ENCODE data around the gene RFPL2. TPM values are rescaled to one million over a fixed set of nuclear protein-coding genes. Genes with fewer than 3 reads are reported as not detected.
"Not testable (repeated sequence)": the region's sequence is repeated elsewhere in the genome, so short reads cannot be mapped to it uniquely, and the experiment has no call there.

The RFPL2 gene
- polyA plus RNA-seq, 3 donors, result 0.20 to 0.75 (median 0.35) TPM

- no peak for DNase-seq (ENCODE audit: extremely low read depth in 1 of 11, low read depth in 9 of 11, low spot score in 4 of 11)
Observed at GRCh38 chr22:32207971-32208480, 3.2 kb upstream of the RFPL2 start.

DNA sequence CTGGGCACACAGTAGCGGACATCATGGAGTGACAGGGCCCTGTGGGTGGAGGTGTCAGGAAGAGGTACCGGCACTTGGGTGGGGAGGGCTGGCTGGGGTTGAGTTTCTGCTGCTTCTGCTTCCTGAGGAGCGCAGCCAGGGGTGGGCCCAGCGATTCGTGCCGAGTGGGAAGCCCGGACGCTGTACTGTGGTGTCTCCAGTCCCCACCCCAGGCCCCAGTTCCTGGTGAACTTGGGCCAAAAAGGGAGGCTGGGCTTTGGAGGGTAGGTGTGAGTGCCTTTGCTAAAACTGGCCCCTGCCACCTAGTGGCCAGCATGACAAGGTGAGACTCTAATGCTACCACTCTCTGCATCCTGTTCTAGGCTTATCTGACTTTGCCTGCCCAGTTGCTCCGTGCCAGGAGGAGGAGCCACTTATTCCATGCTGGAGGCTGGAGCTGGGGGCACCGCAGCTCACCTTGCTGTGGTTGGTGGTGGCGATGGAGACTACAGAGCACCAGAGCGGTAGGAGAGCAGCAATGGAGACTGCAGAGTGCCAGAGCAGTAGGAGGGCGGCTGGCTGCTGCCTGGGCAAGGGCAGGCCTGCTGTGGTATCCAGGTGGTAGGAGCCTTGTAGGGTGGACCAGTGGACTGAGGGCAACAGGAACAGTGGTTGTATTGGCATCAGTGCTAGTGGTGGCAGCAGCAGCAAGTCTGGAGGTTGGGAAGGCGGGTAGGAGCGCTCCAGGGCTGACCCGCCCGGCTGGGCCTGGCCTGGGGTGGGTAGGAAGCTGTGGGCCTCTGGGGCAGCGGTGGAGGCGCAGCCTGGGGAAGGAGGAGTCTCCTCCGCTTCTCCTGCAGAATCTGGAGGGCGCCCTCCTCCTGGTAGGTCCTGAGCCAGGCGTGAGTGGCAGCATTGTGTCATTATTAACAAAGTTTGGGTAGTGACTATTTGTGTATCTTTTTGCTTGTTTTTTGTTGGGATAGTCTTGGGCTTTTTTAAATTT is 2.2 kb upstream of the RFPL2 start:
- no peak for DNase-seq (ENCODE audit: extremely low read depth in 1 of 11, low read depth in 9 of 11, low spot score in 4 of 11)

- no peak for DNase-seq (ENCODE audit: extremely low read depth in 1 of 11, low read depth in 9 of 11, low spot score in 4 of 11)
Observed at GRCh38 chr22:32205974-32206773, 1.3 kb upstream of the RFPL2 start.

- DNase-seq (ENCODE audit: extremely low read depth in 1 of 11, low read depth in 9 of 11, low spot score in 4 of 11), result no peak
Observed at GRCh38 chr22:32204040-32204855, 625 bp downstream of the RFPL2 start.

DNA sequence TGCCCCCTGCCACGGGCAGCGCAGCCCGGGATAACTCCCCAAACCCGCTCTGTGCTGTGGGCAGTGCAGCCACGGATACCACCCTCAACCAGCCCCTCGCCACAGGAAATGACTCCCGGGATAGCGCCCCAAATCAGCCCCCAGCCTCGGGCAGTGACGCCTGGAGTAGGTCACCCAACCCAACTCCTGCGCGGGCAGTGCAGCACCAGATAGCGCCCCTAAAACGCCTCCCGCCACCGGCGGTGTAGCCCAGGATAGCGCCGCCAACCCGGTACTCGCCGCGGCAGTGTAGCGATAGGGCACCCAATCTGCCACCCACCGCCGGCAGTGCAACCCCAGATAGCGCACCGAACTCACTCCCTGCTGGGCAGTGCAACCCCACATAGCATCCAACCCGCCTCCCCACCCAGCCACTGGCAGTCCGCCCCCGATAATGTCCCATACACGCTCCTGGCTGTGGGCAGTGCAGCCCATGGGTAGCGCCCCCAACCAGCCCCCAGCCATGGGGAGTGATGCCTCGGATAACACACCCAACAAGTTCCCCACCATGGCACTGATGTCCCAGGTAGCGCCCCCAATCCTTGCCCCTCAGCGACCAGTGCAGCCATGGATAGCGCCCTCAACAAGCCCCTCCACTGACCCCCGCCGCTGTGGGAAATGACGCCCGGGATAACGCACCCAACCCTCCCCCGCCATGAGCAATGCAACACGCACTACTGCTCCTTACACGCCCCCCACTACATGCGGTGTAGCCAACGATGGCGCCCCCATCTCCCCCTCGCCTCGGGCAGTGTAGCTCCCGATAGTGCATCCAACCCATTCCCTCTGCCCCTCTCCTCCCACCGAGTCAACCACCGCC is 1.5 kb downstream of the RFPL2 start:
- DNase-seq (ENCODE audit: extremely low read depth in 1 of 11, low read depth in 9 of 11, low spot score in 4 of 11), result no peak

DNA sequence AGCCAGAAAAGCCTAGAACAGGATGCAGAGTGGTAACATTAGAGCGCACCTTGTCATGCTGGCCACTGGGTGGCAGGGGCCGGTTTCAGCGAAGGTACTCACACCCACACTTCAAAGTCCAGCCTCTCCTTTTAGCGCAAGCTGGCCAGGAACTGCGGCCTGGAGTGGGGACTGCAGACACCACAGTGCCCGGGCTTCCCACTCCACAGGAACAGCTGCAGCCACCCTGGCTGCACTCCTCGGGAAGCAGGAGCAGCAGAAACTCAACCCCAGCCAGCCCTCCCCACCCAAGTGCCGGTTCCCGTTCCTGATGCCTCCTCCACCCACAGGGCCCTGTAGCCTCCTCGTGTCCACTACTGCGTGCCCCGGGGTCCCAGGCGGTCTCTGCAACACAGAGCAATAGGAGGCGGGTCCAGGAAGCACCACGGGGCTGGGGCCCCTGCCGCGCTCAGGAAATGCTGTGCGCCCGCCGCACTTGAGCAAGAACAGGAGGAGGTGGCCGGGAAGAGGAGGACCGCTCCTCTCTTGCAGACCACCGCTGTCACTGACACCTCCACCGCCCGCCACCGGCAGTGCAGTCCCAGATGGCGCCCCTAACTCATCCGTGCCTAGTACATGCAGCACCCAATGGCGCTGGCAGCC is 2.2 kb downstream of the RFPL2 start:
- peak in 9 of 11 donors; percentile 26 to 65 (median 54) for DNase-seq (ENCODE audit: extremely low read depth in 1 of 11, low read depth in 9 of 11, low spot score in 4 of 11)

GRCh38 chr22:32202161-32202538 is 2.7 kb downstream of the RFPL2 start:
- DNase-seq (ENCODE audit: extremely low read depth in 1 of 11, low read depth in 9 of 11, low spot score in 4 of 11), result no peak

- no peak for DNase-seq (ENCODE audit: extremely low read depth in 1 of 11, low read depth in 9 of 11, low spot score in 4 of 11)
Observed at GRCh38 chr22:32200752-32201151, 4.1 kb downstream of the RFPL2 start.

GRCh38 chr22:32199961-32200360 is 4.9 kb downstream of the RFPL2 start:
- DNase-seq (ENCODE audit: extremely low read depth in 1 of 11, low read depth in 9 of 11, low spot score in 4 of 11), result no peak

GRCh38 chr22:32199341-32199740 is 5.5 kb downstream of the RFPL2 start:
- no peak for DNase-seq (ENCODE audit: extremely low read depth in 1 of 11, low read depth in 9 of 11, low spot score in 4 of 11)

DNA sequence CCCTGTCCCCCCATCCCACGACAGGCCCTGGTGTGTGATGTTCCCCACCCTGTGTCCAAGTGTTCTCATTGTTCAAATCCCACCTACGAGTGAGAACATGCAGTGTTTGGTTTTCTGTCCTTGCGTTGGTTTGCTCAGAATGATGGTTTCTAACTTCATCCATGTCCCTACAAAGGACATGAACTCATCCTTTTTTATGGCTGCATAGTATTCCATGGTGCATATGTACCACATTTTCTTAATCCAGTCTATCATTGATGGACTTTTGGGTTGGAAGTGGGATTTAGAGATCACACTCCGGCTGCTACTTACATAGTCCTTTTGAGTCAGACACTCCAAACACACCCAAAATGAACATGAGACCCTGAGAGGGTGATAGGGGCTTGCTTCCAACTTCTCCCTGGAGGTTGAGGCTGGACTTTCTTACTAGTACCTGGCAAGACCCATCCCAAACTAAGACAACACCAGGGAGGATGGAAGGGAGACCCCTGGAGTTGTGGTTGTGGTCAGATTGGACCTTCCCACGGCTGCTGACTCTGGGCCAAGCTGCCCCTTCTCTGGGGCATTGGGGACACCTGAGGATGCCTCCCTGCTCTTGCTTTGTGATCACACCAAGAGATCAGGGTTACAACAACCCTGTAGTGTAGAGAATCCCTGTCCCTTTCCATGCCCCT is 7.2 kb downstream of the RFPL2 start:
- not testable (repeated sequence) for DNase-seq (ENCODE audit: extremely low read depth in 1 of 11, low read depth in 9 of 11, low spot score in 4 of 11)

GRCh38 chr22:32195900-32196299 is 9.0 kb downstream of the RFPL2 start:
- not testable (repeated sequence) for DNase-seq (ENCODE audit: extremely low read depth in 1 of 11, low read depth in 9 of 11, low spot score in 4 of 11)

DNA sequence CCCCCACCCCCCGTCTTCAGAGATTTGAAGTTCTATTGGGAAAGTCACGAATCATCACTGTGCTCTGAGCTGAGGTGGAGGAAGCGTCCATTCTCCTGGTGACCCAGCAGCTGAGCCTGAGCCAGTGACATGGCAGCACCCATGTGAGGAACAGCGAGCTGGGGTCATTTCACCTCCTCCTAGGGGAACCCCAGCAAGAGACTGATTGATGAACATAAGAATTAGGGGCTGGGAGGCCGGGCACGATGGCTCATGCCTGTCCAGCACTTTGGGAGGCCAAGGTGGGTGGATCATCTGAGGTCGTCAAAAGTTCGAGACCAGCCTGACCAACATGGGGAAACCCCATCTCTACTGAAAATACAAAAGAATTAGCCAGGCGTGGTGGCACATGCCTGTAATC is 11.5 kb downstream of the RFPL2 start:
- DNase-seq (ENCODE audit: extremely low read depth in 1 of 11, low read depth in 9 of 11, low spot score in 4 of 11), result not testable (repeated sequence)

- not testable (repeated sequence) for DNase-seq (ENCODE audit: extremely low read depth in 1 of 11, low read depth in 9 of 11, low spot score in 4 of 11)
Observed at GRCh38 chr22:32191021-32191420, 13.9 kb downstream of the RFPL2 start.

DNA sequence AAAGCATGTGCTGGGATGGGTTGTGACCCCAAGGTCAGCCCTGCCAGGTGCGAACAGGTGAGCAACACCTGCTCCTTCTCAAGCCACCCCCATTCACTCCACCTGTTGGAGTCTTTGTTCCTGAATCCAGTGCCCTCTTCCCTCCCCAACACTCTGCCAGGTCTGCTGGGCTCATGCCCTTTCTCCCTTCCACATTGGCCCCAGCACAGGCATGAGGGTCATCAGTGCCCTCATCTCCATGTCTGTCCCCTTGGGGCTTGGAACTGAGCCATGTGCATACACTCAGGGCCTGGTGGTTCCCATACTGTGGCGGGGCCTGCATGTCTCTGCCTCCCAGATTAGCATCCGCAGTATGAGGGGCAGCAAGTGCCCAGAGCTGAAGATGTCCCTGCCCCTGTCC is 19.1 kb downstream of the RFPL2 start:
- DNase-seq (ENCODE audit: extremely low read depth in 1 of 11, low read depth in 9 of 11, low spot score in 4 of 11), result no peak

DNA sequence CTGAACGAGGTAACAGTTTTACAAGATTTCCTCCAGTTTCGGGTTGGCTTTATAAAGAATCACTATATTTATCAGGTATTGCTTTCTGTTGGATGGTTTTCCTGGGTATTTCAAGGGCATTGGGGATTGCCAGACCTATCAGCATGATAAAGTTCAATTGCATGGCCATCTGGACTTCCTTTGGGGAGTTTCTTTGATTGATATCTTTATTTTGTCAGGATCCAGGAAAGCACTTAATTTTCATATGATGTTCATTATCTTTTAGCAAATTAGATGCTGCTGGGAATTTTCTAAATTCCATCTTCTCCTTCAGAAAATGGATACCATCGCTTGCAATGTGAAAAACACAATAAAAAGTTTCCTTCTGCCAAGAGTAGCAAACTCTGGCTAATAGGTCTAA is 21.2 kb downstream of the RFPL2 start:
- DNase-seq (ENCODE audit: extremely low read depth in 1 of 11, low read depth in 9 of 11, low spot score in 4 of 11), result no peak

DNA sequence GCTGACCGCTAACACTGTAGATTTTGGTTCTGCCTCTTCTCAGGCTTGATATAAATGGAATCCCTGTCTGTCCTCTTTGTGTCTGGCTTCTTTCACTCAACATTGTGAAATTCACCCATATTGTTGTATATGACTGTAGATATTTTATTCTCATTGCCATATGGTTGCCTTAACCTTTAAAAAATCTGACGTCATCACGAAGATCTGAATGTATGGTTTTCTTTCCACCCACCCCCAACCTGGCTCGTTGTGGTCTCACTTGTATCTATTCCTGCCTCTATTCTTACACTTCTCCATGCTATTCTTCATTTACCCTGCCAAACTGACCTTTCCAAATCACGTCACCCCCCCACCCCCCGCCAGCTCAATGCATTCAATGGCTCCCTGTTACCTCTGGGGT is 23.8 kb downstream of the RFPL2 start:
- DNase-seq (ENCODE audit: extremely low read depth in 1 of 11, low read depth in 9 of 11, low spot score in 4 of 11), result no peak

Measured in renal cortex interstitium (tissue), 11 donors.